HG03175 (cell line): ENCODE data around the gene ARHGEF11.
"Not testable (repeated sequence)": the region's sequence is repeated elsewhere in the genome, so short reads cannot be mapped to it uniquely, and the experiment has no call there.

Experiments
- ATAC-seq: cut with Tn5 transposase; IDR thresholded peaks from one replicate; pipeline ENCODE4 v1.9.1; 2021; ENCODE audit warnings: mild to moderate bottlenecking, moderate library complexity; ENCODE audit not compliant: unreplicated experiment

Gene ARHGEF11

DNA sequence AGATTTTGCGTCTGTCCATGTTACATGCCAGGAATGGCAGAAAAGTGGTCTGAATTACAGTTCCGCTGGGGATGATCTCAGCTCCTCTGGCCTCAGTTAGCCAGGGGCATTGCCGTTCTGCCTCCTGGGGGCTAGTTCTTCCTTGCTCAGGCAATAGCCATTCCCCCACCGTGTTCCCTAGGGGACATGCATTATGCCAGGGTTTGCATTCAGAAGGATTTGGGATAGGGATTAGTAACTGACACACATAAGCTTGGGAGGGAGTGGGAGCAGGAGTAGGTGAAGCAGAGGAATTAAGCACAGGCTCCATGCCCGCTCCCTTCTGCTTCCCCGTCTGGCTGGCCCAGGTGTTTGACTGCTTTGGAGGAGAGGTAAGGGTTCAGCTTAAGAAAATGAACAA, 112.4 kb downstream of the ARHGEF11 start:
- no peak for ATAC-seq

DNA sequence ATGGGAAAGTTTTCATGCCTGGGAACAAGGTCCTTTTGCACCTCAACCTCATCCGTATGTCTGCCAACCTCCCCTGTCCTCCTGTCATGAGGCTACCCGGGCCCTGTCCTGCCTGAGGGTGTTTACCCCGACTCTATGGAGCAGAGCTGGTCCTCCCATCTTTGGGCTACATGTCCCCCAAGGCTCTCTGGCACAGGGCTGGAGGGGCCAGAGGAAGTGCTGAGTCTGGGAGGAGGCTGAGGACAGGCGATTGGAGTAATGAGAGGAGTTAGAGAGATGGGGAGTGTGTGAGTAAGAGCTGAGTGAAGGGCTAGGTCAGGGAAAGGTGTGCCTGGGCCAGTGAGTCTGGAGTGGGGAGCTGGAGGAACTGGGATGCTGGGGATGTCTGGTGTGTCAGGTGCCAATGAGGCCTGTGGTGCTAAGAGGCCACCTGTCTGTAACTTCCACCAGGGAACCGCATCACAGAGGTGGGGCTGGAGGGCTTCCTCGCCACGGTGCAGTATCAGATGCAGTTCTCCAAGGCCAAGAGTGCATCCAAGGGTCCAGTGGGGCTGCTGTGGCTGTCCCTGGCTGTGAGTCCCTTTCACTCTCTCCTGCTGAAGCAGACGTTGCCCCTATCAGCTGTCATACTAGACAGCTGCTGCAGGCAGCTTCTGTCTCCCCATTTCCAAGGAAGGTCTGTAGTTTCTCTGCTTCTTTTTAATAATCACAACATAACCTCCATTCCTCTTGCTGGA, 113.4 kb downstream of the ARHGEF11 start:
- ATAC-seq = no peak

DNA sequence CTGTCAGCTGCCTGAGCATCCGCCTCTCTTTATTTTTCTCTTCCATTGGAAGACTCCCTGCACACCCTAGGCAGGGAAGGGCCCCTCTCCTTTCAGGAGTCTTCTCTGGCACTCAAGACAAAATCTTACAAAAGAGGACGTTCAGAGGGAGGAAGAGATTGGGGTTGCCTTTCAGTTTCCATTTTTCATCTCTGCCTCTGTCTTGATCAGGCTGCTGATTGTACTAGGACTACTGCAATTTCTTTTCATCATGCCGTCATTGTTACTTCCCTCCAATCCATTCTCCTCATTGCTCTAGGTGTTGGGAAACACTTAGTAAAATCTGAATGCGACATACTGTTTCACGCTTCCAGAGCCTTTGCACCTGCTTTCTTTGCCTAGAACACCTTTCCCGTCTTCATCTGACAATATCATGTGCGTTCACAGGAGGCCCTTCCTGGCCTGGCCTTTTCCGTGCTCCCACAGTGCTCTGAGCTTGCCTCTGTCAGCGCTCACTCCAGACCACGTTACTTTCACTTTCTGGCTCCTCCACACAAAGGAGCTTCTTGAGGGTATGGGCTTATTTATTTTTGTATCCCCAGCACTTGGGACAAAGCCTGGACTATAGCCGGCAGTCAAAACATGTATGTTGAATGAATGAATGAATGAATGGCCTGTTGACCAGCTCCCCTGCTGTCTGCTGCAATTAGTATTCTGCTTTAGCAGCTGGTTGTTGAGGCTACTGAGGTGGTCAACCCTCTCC, 114.2 kb downstream of the ARHGEF11 start:
- no peak for ATAC-seq

DNA sequence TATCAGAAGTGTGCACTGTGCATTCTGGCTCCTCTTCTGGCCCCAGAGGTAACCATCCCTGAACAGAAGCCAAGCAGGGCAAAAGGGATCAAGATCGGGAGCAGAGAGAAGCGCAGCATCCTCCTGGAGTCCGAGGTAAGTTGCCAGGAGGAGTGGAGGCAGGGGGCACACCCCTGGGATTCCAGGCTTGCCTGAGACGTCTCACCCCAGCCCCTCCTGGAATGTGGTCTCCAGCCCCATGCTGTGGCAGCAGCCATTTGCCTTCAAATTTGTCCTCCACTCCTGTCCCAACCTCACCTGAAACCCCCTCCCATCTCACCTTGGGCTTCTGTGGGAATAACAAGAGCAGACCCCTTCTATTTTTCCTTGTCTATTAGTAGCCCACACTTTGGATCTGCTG, 115.1 kb downstream of the ARHGEF11 start:
- no peak for ATAC-seq

DNA sequence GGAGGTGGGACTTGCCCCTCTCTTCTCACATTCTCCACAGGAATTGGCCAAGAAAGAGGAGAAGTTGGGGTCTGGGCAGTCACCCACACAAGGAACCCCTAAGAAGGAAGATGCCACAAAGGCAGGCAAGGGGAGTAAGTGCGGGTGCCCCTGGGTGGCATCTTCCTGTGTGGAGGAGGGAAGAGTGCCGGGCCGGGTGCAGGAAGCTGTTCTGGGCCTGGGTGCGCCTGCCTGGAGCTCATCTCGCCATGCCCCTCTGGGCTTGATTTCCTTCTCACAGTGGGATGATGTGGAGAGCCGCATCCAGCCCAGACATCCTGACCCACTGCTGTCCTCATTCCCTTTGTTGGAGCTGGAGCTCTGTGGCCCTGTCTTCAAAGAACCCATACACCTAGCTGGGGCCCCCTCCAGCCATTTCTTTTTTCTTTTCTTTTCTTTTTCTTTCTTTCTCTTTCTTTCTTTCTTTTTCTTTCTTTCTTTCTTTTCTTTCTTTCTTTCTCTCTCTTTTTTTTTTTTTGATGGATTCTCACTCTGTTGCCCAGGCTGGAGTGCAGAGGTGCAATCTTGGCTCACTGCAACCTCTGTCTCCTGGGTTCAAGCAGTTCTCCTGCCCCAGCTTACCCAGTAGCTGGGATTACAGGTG, 115.8 kb downstream of the ARHGEF11 start:
- no peak for ATAC-seq

DNA sequence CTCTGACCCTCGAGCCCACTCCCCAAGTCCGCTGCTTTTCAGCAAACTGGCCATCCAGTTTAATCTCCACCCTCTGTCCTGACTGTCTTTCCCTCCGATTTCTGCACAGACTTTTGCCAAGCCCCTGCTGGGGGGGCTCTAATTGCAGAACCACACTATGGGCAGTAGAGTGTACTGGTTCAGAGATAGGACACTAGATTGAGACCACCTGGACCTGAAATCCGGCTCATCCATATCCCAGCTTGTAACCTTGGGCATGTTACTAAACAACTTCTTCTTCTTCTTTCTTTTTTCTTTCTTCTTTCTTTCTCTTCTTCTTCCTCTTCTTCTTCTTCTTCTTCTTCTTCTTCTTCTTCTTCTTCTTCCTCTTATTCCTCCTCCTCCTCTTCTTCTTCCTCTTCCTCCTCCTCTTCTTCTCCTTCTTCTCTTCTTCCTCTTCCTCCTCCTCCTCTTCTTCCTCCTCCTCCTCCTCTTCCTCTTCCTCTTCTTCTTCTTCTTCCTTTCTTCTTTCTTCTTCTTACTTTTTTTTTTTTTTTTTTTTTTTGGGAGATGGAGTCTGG, 117.4 kb downstream of the ARHGEF11 start:
- no peak for ATAC-seq

DNA sequence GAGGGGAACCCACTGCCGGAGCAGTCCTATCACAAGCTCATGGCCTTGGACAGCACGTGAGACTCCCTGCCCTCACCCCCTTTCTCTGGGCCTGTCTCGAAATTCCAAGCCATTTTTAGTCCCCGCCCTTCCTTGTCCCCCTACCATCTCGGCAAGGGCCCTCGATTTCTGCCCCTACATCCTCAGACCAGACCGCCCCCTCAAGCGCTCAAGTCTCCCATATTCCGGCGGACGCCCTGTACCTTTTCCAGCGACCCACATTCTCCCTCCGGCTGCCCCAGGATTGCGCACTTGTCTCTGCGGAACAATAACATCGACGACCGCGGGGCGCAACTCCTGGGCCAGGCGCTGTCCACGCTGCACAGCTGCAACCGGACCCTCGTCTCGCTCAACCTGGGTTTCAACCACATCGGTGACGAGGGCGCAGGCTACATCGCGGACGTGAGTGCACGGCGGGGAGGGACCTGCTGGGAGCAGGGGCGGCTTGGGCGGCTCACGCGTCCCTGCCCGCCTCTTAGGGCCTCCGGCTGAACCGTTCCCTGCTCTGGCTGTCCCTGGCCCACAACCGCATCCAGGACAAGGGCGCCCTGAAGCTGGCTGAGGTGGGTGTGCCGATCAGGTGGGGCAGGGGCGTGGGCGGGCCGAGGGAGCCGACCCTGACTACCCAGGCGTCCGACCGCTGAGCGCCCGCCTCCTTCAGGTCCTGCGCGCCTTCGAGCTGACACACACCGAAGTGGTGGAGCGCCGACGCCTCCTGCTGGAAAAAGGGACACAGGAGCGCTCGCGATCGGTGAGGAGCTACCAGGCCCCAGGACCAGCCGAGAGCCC, 118.1 kb downstream of the ARHGEF11 start:
- ATAC-seq = no peak

DNA sequence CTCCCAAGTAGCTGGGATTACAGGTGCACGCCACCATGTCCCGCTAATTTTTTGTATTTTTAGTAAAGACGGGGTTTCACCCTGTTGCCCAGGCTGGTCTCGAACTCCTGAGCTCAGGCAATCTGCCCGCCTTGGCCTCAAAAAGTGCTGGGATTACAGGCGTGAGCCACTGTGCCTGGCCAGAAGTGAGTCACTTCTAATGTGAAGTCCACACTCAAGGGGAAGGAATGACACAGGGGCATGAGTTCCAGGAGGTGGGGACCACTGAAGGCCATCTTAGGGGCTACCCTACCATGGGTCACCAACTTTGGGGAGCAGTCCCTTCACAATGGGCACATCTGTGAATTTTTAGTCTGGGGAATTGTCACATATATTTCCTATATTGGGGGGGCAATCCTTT, 118.8 kb downstream of the ARHGEF11 start:
- ATAC-seq = not testable (repeated sequence)

DNA sequence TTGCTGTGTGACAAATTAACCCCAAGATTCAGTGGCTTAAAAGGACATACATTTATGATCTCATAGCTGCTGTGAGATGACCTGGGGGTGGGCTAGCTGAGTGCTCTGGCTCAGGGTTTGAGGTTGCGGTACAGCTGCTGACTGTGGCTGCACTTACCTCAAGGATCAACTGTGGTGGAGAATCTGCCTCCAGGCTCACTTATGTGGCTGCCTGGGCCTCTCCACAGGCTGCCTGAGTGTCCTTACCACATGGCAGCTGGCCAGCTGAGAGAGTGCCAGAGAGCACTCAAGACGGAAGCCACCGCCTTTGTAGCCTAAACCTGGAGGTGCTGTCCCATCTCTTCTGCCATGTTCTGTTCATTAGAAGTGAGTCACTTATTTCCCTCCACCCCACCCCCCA, 119.4 kb downstream of the ARHGEF11 start:
- ATAC-seq = no peak

DNA sequence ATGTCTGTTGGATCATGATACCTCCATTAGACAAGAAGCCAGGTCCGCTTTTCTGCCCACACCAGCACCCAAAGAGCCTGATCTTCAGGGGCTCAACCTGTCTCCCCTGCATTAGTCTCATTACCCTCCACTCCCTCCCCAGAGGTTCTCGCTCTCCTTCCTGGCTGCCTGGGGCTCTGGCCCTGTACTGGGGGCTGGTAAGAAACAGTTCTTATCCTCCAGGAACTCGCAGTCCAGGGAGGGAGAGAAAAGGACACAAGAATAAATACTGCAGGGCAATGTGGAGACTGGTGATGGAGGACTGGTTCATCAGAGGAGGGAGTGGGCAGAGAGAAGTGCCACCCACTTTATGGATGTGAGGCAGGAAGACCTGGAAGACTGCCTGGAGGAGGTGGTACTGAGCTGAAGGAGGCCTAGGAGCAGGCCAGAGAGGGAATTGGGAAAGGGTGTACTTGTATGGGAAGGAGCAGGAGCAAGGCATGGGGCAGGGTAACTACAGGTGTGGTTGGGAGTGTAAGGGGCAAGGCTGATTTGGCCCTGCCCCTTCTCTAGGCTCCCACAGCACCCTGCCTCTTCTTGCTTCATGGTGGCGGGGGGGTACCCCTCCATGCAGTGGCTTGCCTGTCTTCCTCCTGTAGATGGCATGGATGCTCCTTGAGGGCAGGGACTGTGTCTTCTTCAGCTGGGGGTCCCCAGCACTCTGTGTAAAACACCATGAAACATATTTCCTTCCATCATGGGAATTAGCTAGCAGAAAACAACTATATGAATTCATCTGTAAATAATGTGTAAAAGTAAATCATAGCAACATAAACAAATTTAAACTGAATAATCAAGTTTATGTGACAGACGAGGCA, 120.2 kb downstream of the ARHGEF11 start:
- no peak for ATAC-seq

DNA sequence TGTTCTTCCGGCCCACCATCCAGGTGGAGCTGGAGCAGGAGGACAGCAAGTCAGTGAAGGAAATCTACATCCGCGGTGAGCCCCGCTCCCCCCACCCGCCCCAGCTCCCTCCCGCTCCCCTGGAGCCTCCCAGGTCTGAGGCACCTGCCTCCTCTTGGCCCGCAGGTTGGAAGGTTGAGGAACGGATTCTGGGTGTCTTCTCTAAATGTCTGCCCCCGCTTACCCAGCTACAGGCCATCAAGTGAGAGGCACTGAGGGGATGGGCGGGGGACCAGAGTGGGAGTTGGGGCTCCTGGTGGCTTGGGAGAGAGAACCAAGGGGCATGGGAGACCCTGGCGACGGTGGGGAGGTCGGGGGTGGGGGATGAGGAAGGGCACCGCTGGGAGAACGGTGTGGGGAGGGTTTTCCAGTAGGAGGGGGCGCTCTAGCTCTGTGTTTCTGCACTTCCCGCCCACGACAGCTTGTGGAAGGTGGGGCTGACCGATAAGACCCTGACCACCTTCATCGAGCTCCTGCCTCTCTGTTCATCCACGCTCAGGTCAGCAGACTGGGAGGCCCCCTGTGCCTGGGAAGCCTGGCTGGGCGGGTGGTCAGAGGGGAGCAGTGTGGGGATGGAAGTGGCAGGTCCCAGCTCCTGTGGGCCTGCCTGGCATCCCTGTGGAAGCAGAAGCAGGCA, 120.9 kb downstream of the ARHGEF11 start:
- no peak for ATAC-seq

DNA sequence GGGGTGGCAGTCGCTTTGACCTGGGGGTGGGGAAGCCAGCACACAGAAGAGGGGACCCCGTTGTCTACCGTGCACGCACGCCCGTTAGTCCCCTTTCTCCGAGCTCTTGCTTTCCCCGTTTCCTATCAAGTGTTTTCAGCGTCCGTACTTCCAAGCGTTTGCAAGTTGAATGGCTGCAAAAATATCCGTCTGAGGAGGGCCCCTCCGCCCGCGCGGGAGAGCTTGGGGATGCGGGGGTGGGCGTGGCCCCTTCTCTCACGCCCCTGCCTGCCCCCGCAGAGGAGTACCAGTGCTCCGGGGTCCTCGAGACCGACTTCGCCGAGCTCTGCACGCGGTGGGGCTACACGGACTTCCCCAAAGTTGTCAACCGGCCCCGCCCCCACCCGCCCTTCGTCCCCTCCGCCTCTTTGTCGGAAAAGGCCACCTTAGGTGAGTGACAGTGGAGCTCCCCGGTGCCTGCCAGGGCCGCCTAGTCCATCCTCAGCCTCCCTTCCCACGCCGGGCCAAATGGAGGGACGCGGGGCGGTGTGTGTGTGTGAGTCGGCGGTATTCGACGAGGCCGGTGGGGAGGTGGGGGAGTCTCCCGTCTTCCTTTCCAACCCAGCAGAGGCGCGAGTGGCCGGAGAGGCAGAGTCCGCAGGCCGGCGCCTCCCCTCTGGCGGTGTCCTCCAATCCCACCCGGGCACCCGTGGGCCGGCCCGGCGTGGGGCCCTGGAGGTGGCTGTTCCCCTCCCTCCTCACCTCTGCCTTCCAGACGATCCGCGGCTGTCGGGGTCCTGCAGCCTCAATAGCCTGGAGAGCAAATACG, 121.7 kb downstream of the ARHGEF11 start:
- ATAC-seq = no peak

DNA sequence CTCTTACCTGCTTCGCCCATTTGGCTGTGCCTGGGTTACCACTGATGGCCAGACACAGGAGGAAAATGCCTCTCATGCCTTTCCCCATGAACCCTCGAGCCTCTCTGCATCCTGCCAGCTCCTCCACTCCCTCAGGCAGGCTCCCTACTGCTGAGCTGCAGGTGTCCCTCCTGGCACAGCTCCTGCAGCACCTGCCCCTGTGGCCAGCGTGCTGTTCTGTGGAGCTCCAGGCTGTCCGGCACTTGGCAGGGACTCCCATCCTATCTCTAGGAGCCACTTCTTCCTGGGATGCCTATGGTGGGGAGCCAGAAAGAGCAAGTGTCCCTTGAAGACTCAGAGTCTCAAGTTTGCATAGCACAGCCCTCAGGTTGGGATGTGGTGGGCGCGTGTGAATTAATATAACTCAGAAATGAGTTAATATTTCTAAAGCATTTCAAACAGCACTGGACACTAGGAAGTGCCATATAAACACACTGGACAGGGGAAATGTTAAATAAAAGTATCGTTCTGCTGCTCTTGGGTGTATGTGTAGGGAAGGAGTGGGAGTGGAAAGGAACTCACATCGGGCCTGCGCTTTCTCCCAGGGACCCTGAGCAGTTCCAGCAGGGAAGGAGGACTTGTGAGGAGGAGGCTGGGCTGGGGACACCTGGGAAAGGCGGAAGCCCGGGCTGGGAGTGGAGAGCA, 122.4 kb downstream of the ARHGEF11 start:
- ATAC-seq = no peak

DNA sequence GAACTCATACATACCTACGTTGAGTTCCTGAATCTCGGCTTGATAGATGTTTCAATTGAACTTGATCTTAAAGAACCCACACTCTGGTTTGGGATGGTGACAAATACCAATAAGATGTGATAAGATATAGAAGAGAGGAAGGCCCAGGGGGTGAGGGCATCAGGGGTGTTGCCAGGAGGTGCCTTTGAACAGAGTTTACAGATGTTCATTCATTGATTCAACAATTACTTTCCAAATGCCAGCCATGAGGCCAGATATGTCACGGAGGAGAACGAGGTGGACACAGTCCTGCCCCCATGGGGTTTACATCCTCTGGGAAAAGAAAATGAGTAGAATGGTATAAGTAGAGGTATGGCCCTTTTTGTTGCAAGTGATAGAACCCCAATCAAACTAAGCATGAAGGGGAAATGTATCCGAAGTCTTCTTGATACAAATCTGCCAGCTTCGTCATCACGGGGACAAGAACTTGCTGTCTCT, 124.5 kb downstream of the ARHGEF11 start:
- ATAC-seq = no peak

DNA sequence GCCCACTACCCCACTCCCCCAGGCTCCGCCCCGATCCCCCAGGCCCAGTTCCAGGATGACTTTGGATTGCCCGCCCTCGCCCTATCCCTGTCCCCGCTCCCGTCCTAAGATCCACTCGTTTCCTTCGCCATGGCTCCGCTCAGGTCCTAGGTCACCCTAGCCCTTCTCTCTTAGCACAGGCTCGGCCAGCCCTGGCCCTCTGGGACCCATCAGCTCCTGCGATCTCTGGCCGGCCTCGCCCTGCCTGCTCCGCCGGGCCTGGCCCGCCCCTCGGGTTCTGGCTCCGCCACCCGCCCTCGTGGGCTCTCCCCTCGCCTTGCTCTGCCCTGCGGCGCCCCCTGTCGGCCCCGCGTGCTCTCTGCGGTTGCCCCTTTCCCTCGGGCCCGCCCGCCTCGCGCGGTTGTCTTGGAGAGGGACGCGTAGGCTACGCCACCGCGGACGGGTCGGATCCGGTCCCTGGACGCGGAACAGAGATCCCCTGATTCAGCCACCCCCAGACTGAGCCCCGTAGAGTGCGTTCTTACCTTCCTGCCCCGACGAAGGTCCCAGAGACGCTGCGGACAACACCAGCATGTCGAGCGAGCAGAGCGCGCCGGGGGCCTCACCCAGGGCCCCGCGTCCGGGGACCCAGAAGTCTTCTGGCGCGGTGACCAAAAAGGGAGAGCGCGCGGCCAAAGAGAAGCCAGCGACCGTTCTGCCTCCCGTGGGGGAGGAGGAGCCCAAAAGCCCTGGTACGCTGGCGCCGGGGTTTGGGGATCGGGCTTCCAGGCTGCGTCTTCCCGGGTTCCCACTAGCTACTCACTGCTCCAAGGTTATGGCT, 125.1 kb downstream of the ARHGEF11 start, which contains the start of gene LRRC71:
LRRC71 (plus strand) TSS at position 400 of the 820 bp plus-strand sequence; CDS start at position 572, 172 bp downstream.
- ATAC-seq = no peak

DNA sequence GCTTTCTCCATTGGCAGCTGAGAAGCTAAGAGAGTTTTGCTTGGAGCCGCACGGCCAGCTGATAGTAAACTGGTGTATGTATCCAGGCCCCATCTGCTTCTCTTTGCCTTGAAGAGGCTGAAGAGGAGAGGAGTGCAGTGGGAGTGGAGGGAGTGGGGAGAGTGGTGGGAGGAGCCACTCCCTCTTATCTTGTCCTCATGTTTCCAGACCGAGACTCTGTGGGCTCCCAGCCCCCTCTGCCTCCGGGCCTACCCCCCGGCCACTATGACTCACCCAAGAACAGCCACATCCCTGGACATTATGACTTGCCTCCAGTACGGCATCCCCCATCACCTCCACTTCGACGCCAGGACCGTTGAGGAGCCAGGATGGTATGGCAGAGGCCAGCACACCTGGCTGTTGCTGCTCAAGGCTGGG, 131.1 kb downstream of the ARHGEF11 start:
- ATAC-seq = no peak
